ENCODE data around the gene PSMB4. TPM values are rescaled to one million over a fixed set of nuclear protein-coding genes. Genes with fewer than 3 reads are reported as not detected.

Gene PSMB4
- total and polyA plus RNA-seq, 8 donors, result 61.9 to 217 (median 102) TPM

DNA sequence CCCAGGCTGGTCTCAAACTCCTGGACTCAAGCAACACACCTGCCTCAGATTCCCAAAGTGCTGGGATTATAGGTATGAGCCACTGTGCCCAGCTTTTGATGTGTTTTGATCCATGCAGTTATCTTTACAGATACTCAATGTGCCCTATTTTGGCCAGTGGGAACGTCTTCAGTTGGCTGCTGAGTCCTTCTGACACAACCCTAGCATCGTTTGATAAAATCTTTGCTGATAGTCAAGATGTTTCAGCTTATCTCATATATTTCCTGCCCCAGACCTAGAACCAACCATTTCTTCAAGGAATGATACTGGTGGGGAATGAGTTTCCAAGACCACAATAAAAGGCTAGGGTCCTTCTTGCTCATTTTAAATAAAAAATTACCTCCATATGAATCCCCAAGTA is 48.3 kb downstream of the PSMB4 start:
- Histone ChIP-seq H3K27me3 (no peaks in the 10 kb centered on the region), H3K36me3 (no peaks in the 10 kb centered on the region), H3K9me3 (no peaks in the 10 kb centered on the region), H3K4me3 (no peak overlapping the region), H3K4me1 (peaks cover 0 to 9% (median 9%) of the 10 kb centered on the region in 3 donors), H3K27ac (no peak overlapping the region)
- intact Hi-C loops (cut with DNase I), result loop anchor here in 1 of 3 donors (10.0 kb wide), 1 partner anchor 87 kb away; no protein-coding TSS in a partner anchor
- ATAC-seq (no peak), FAIRE-seq (no peak), DNase-seq (no peak)
- TF ChIP-seq, protein P1, sequence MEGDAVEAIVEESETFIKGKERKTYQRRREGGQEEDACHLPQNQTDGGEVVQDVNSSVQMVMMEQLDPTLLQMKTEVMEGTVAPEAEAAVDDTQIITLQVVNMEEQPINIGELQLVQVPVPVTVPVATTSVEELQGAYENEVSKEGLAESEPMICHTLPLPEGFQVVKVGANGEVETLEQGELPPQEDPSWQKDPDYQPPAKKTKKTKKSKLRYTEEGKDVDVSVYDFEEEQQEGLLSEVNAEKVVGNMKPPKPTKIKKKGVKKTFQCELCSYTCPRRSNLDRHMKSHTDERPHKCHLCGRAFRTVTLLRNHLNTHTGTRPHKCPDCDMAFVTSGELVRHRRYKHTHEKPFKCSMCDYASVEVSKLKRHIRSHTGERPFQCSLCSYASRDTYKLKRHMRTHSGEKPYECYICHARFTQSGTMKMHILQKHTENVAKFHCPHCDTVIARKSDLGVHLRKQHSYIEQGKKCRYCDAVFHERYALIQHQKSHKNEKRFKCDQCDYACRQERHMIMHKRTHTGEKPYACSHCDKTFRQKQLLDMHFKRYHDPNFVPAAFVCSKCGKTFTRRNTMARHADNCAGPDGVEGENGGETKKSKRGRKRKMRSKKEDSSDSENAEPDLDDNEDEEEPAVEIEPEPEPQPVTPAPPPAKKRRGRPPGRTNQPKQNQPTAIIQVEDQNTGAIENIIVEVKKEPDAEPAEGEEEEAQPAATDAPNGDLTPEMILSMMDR (IDR thresholded peaks at IDR 0.05), result no peak
- 50 to 56% methylated on average over 2 of the region's 2 CpGs for WGBS, 2 donors

Other genes starting within 250 kb of the PSMB4 start
- gene TNFAIP8L2, start 242.9 kb upstream of the PSMB4 start, total RNA-seq, result 1 to 10 TPM in 3 of 6 donors, under 1 TPM in 3; 0.16 to 3.8 (median 0.90) TPM
- 1 to 10 TPM; 1.3 to 2.9 TPM for gene TNFAIP8L2, start 242.9 kb upstream of the PSMB4 start, polyA plus RNA-seq
- gene LYSMD1, start 233.7 kb upstream of the PSMB4 start, total RNA-seq, result 1 to 10 TPM; 1.8 to 5.5 (median 3.4) TPM
- 1 to 10 TPM; 4.3 to 4.5 TPM for gene LYSMD1, start 233.7 kb upstream of the PSMB4 start, polyA plus RNA-seq
- gene SCNM1, start 233.4 kb upstream of the PSMB4 start, total RNA-seq, result 10 to 100 TPM in 3 of 6 donors, 1 to 10 TPM in 3; 7.7 to 18.1 (median 9.9) TPM
- 10 to 100 TPM; 28.9 to 33.7 TPM for gene SCNM1, start 233.4 kb upstream of the PSMB4 start, polyA plus RNA-seq
- gene TMOD4, start 223.6 kb upstream of the PSMB4 start, total RNA-seq, result under 1 TPM in 4 of 6 donors, not detected in 2; 0.47 to 0.81 (median 0.56) TPM
- gene TMOD4, start 223.6 kb upstream of the PSMB4 start, polyA plus RNA-seq, result not detected
- gene VPS72, start 209.4 kb upstream of the PSMB4 start, total RNA-seq, result 10 to 100 TPM; 12.5 to 29.0 (median 23.7) TPM
- gene VPS72, start 209.4 kb upstream of the PSMB4 start, polyA plus RNA-seq, result 10 to 100 TPM; 20.8 to 25.9 TPM
- 10 to 100 TPM; 10.1 to 22.6 (median 15.3) TPM for gene PIP5K1A, start 201.0 kb upstream of the PSMB4 start, total RNA-seq
- gene PIP5K1A, start 201.0 kb upstream of the PSMB4 start, polyA plus RNA-seq, result 10 to 100 TPM; 16.6 to 20.8 TPM
- gene PSMD4, start 144.8 kb upstream of the PSMB4 start, total RNA-seq, result 10 to 100 TPM; 53.7 to 83.6 (median 74.9) TPM
- 100 to 1,000 TPM in 1 of 2 donors, 10 to 100 TPM in 1; 95.0 to 104 TPM for gene PSMD4, start 144.8 kb upstream of the PSMB4 start, polyA plus RNA-seq
- gene ZNF687, start 117.3 kb upstream of the PSMB4 start, total RNA-seq, result 10 to 100 TPM; 14.8 to 23.4 (median 17.2) TPM
- gene ZNF687, start 117.3 kb upstream of the PSMB4 start, polyA plus RNA-seq, result 10 to 100 TPM in 1 of 2 donors, 1 to 10 TPM in 1; 9.8 to 14.3 TPM
- 10 to 100 TPM; 20.0 to 36.5 (median 24.1) TPM for gene PI4KB, start 72.2 kb upstream of the PSMB4 start, total RNA-seq
- gene PI4KB, start 72.2 kb upstream of the PSMB4 start, polyA plus RNA-seq, result 10 to 100 TPM; 33.3 to 44.2 TPM
- gene RFX5, start 52.3 kb upstream of the PSMB4 start, total RNA-seq, result 10 to 100 TPM in 3 of 6 donors, 1 to 10 TPM in 3; 5.6 to 34.2 (median 8.6) TPM
- gene RFX5, start 52.3 kb upstream of the PSMB4 start, polyA plus RNA-seq, result 1 to 10 TPM; 8.6 to 9.5 TPM
- gene SELENBP1, start 26.9 kb upstream of the PSMB4 start, total RNA-seq, result 10 to 100 TPM; 13.1 to 36.8 (median 25.2) TPM
- 10 to 100 TPM; 53.6 to 93.0 TPM for gene SELENBP1, start 26.9 kb upstream of the PSMB4 start, polyA plus RNA-seq
- gene POGZ, start 59.9 kb downstream of the PSMB4 start, total RNA-seq, result 10 to 100 TPM; 24.5 to 61.0 (median 32.4) TPM
- 10 to 100 TPM; 30.4 to 45.6 TPM for gene POGZ, start 59.9 kb downstream of the PSMB4 start, polyA plus RNA-seq
- gene CGN, start 111.8 kb downstream of the PSMB4 start, total RNA-seq, result 10 to 100 TPM; 26.9 to 47.5 (median 35.8) TPM
- 10 to 100 TPM; 40.6 to 63.2 TPM for gene CGN, start 111.8 kb downstream of the PSMB4 start, polyA plus RNA-seq
- 10 to 100 TPM in 5 of 6 donors, 1 to 10 TPM in 1; 8.2 to 16.1 (median 11.6) TPM for gene TUFT1, start 140.7 kb downstream of the PSMB4 start, total RNA-seq
- 1 to 10 TPM; 7.1 to 8.5 TPM for gene TUFT1, start 140.7 kb downstream of the PSMB4 start, polyA plus RNA-seq
- gene SNX27, start 212.5 kb downstream of the PSMB4 start, total RNA-seq, result 10 to 100 TPM; 10.2 to 23.4 (median 13.0) TPM
- gene SNX27, start 212.5 kb downstream of the PSMB4 start, polyA plus RNA-seq, result 1 to 10 TPM; 5.9 to 6.5 TPM